Left ventricle myocardium inferior (tissue), 1 donor: ENCODE measurements around the gene JTB. TPM values are rescaled to one million over a fixed set of nuclear protein-coding genes. Genes with fewer than 3 reads are reported as not detected.

Experiments used
- DNase-seq: peaks from one replicate; pipeline ENCODE4 v3.0.0-alpha.2; 2020
- H3K27ac ChIP-seq: fragments of 200-600 bp; replicated peaks from 2 replicates; pipeline ENCODE4 v1.8.0; 2021
- H3K27me3 ChIP-seq: fragments of 200-600 bp; 2 replicates; pipeline ENCODE4 v1.8.0; 2021; ENCODE audit warnings: low read depth
- H3K36me3 ChIP-seq: fragments of 200-600 bp; 2 replicates; pipeline ENCODE4 v1.8.0; 2021
- H3K4me1 ChIP-seq: fragments of 200-600 bp; 2 replicates; pipeline ENCODE4 v1.8.0; 2021
- H3K4me3 ChIP-seq: fragments of 200-600 bp; 2 replicates; pipeline ENCODE4 v1.8.0; 2021; ENCODE audit warnings: mild to moderate bottlenecking, moderate library complexity
- H3K9me3 ChIP-seq: fragments of 200-600 bp; replicated peaks from 2 replicates; pipeline ENCODE4 v1.8.0; 2021
- intact Hi-C: fragments of 100-400 bp; cut with micrococcal nuclease; formaldehyde crosslinking; loops from one replicate; pipeline ENCODE4 v1.11.0; 2022
- total RNA-seq: library from RNA; stranded (reverse); fragmentation: NEBNext Ultra II Directional; extraction: Animal tissue kit (Norgen Biotek cat#: 25700); gene quantifications from one replicate; pipeline ENCODE4 v1.2.1, GENCODE V29; 2021
- TF ChIP-seq, protein P1 (sequence below): fragments of 200-600 bp; IDR thresholded peaks from 2 replicates; pipeline ENCODE4 v1.8.0; 2021; ENCODE audit warnings: antibody characterized with exemption, mild to moderate bottlenecking, borderline replicate concordance
- donor health status: DM: no; HTN: yes; CAD: no; lungs with severe emphysema.

JTB gene
- total RNA-seq, 1 donor from 2014 or later = 75.8 TPM

DNA sequence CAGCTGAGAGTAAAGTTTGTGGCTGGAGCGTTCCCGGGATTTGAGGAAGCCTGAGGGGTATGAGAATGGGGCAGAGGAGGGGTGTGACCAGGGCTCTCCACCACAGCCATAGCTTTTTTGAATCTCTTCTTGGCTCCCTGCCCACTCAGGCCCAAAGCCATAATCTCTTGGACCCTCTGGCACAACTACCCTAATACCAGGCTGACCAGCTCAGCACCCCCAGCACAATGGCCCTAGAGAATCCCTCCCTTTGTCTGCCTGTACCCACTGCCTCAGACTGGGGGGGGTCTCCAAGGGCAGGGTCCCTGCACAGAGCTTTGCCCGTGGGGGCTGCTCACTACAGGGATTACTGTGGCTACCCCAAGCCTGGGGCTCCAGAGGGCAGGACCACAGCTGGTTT is 38.5 kb downstream of the JTB start:
- TF ChIP-seq, protein P1, sequence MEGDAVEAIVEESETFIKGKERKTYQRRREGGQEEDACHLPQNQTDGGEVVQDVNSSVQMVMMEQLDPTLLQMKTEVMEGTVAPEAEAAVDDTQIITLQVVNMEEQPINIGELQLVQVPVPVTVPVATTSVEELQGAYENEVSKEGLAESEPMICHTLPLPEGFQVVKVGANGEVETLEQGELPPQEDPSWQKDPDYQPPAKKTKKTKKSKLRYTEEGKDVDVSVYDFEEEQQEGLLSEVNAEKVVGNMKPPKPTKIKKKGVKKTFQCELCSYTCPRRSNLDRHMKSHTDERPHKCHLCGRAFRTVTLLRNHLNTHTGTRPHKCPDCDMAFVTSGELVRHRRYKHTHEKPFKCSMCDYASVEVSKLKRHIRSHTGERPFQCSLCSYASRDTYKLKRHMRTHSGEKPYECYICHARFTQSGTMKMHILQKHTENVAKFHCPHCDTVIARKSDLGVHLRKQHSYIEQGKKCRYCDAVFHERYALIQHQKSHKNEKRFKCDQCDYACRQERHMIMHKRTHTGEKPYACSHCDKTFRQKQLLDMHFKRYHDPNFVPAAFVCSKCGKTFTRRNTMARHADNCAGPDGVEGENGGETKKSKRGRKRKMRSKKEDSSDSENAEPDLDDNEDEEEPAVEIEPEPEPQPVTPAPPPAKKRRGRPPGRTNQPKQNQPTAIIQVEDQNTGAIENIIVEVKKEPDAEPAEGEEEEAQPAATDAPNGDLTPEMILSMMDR = no peak
- Histone ChIP-seq H3K36me3 (peaks cover 87% of the 10 kb centered on the region), H3K9me3 (no peaks in the 10 kb centered on the region), H3K27me3 (no peaks in the 10 kb centered on the region), H3K4me1 (peaks cover 18% of the 10 kb centered on the region), H3K27ac (no peak overlapping the region), H3K4me3 (no peak overlapping the region)
- no peak for DNase-seq
- intact Hi-C loops = no loop called here

DNA sequence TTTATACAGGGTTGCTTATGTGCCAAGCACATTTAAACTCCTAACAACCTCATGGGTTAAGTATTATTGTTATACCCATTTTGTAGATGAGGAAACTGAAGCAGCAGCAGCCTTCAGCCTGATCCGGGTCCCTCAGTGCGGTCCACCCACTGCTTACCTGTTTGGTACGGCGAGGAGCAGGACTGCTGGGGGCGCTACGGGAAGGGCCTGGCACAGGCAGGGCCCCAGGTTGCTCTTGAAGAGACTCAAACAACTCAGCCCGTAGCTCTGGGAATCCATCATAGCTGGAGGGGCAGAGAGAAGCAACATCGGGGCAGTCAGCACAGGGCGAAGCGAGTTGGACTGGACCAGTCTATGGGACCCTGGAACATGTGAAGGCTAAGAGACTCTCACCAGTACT is 40.1 kb downstream of the JTB start:
- TF ChIP-seq, protein P1 = no peak
- no peaks in the 10 kb centered on the region for H3K27me3 ChIP-seq
- peaks cover 97% of the 10 kb centered on the region for H3K36me3 ChIP-seq
- H3K27ac ChIP-seq = no peak overlapping the region
- no peak overlapping the region for H3K4me3 ChIP-seq
- H3K4me1 ChIP-seq = peaks cover 2% of the 10 kb centered on the region
- no peak for DNase-seq
- intact Hi-C loops = no loop called here
- H3K9me3 ChIP-seq = no peaks in the 10 kb centered on the region

DNA sequence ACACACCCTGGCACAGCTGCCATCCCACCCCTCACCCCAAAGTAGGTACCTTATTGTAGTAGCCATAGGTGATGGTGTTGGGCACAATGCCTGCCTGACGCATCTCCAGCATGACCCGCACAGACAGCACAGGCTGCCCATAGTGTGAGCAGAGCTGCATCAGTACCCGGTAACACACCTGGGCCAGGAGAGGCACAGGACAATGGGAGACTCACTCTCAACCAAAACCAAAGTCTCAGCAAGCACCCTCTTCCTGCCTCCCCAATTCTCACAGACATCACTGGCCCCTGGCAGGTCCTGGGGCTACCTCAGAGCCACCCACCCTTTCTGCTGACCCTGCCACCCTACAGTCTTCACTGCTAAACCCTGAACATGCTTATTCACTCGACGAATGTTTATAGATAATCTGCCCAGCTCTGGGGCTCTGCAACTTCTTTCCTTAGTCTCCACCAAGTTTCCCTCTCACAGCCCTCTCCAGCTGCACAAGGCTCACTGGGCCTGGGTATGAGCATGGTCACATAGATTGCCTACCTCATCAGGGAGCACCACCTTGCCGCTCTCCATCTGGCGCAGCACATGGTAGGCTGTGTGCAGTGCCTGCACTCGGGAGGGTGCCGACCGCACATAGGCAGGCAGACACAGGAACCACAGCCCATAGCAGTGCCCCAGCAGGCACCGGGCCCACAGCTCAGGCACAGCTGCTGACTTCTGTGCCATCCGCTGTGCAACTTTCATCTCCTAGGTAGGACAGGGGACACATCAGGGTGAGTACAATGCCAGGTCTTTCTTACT is 41.3 kb downstream of the JTB start:
- no peaks in the 10 kb centered on the region for H3K4me1 ChIP-seq
- no peaks in the 10 kb centered on the region for H3K9me3 ChIP-seq
- no peak for DNase-seq
- H3K36me3 ChIP-seq = peaks cover 96% of the 10 kb centered on the region
- intact Hi-C loops = no loop called here
- H3K4me3 ChIP-seq = no peak overlapping the region
- TF ChIP-seq, protein P1 = no peak
- no peak overlapping the region for H3K27ac ChIP-seq
- no peaks in the 10 kb centered on the region for H3K27me3 ChIP-seq

DNA sequence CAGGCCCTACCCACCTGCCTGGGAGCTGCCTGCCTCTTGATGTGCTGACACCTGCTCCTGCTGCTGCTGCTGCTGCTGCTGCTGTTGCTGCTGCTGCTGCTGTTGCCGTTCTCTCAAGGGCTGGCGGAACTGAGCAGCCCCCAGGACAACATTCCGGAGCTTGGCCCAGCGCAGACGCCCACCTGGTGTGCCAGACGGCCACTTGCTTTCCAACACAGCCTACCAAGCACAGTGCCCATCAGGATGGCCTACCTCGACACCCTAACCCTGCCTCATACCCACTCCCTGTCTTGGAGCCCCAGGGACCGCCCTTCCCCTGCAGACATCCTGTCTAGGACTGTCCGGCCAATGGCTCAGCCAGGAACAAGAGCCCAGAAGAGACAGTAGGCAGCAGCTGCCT is 42.7 kb downstream of the JTB start:
- no peak overlapping the region for H3K4me3 ChIP-seq
- TF ChIP-seq, protein P1 = no peak
- H3K36me3 ChIP-seq = peaks cover 82% of the 10 kb centered on the region
- H3K4me1 ChIP-seq = no peaks in the 10 kb centered on the region
- no peaks in the 10 kb centered on the region for H3K9me3 ChIP-seq
- H3K27ac ChIP-seq = no peak overlapping the region
- no peaks in the 10 kb centered on the region for H3K27me3 ChIP-seq
- DNase-seq = no peak
- intact Hi-C loops = no loop called here

DNA sequence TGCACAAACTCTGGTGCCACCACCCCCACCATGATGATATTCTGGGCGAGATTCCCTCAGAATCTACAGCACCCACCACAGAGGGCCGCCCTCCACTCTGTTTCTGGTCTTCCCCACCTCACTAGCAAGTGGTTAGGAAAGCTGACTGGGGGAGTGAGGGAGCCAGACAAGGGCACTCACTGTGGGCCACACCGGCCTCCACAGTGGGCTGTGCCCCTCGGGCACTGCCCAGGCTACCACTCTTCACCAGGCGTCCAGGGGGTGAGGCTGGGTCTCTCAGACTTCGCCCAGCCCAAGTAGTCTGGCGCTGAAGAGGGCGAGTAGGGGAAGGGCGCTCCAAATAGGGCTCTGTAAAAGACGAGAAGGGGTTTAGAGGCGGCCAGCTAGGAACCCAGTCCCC is 43.5 kb downstream of the JTB start:
- TF ChIP-seq, protein P1 = no peak
- no peak for DNase-seq
- Histone ChIP-seq H3K4me3 (no peak overlapping the region), H3K36me3 (peaks cover 75% of the 10 kb centered on the region), H3K4me1 (peaks cover 4% of the 10 kb centered on the region), H3K27ac (no peak overlapping the region), H3K27me3 (no peaks in the 10 kb centered on the region), H3K9me3 (no peaks in the 10 kb centered on the region)
- intact Hi-C loops = no loop called here
